CD4-positive, alpha-beta T cell treated with Interleukin-10 for 1 hour (primary cell): ENCODE results near the gene SLC26A8.
"Not testable (repeated sequence)": the region's sequence is repeated elsewhere in the genome, so short reads cannot be mapped to it uniquely, and the experiment has no call there.

Source experiments
- DNase-seq: peaks from one replicate; pipeline ENCODE4 v3.0.0-alpha.2; 2020

SLC26A8 gene

GRCh38 chr6:36049582-36049981, 25.1 kb upstream of the SLC26A8 start:
- no peak for DNase-seq

DNA sequence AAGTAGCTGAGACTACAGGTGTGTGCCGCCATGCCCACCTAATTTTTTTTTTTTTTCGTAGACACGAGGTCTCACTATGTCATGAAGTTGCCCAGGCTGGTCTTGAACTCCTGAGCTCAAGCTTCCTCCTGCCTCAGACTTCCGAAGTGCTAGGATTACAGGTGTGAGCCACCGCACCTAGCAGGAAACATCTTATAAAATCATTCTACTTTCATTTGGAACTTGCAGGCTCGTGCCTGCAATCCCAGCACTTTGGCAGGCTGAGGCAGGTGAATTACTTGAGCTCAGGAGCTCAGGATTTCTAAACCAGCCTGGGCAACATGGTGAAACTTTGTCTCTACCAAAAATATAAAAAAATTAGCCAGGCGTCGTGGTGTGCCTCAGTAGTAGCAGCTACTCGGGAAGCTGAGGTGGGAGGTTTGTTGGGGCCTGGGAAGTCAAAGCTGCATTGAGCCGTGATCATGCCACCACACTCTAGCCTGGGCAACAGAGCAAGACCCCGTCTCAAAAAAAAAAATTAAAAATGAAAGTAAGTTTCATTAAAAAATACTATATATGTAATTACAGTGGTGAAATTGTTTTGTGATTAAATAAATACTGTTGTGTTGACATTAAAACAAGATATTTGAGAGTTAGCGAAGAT, 18.3 kb upstream of the SLC26A8 start:
- DNase-seq: no peak

GRCh38 chr6:36040958-36041357, 16.5 kb upstream of the SLC26A8 start:
- DNase-seq: no peak

GRCh38 chr6:36039112-36039511, 14.7 kb upstream of the SLC26A8 start:
- DNase-seq: no peak

DNA sequence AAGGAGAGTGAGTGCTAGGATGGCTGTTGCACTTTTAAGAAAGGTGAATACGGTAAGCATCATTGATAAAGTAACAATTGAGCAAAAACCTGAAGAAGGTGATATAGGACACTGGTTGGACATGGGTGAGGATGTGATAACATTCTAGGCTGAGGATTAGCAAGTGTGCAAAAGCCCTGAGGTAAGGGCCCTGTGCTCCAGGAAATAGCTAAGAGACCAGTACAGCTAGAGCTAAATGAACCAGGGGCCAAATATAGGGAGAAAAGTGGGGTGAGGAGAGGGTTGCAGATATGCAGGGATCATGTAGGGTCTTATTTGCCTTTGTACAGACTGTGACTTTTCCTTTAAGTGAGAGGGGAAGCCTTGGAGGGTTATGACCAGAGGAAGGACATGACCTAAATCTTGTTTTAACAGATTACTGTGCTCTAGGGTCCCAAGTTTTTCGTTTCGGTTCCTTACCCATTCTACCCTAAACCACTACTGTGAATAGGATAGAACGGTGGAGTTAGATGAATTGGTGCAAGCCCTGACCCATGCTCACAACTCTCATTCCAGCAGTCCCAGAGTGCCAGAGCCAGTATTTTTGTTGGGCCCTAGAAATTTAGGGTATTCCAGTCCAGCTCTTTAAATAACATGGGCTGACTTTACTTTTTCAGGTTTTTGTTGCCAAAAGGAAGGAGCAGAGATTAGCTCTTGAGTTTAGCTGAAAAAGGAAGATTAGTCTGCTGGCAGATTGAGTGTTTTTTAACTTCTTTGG, 13.9 kb upstream of the SLC26A8 start:
- DNase-seq: no peak

DNA sequence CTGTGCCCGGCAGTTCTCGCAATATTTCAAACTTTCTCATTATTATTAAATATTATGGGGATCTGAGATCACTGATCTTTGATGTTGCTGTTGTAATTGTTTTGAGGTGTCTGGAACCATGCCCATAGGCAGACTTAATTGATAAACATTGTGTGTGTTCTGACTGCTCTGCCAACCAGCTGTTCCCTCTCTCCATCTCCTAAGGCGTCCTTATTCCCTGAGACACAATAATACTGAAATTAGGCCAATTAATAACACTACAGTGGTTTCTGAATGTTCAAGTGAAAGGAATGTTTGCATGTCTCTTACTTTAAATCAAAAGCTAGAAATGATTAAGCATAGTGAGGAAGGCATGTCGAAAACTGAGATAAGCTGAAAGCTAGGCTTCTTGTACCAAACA, 10.8 kb upstream of the SLC26A8 start:
- no peak for DNase-seq

GRCh38 chr6:36034441-36034840, 10.0 kb upstream of the SLC26A8 start:
- no peak for DNase-seq

DNA sequence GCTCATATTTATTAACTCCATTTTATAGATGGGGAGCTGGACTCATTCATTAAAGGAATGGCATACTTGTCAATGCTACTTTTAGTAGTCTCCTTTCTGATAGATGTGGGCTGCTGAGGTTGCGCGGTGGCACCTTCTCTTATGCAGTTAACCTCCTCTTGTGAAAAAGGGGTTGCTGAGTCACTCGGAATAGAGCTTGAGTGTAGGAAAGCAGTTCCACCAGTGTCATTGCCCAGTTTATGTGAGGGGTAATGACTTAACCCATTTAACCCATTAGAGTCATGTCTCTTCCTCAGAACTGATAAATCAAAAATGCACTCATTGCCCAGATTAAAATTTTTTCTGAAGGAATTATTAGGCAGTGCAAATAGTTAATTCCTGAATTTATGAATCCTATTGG, 9.5 kb upstream of the SLC26A8 start:
- no peak for DNase-seq

GRCh38 chr6:36033144-36033543, 8.7 kb upstream of the SLC26A8 start:
- not testable (repeated sequence) for DNase-seq

DNA sequence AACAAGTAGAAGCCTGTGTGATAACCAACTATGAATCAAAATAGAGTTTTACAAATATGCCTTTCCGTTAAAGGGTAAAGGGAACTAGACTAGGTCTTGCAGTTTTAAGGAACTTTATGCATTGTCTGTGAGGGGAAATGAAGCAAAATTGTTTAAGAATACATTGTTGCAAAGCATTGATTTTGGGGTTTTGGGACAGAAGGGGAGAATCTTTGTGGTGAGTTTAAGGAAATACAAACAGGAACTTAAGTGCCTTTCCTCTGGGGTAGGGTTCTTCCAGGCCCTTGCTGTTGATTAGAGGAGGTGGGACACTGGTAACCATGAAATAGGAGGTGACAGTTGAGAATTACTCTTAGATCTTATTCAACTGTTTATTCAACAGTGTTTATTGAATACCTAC, 7.8 kb upstream of the SLC26A8 start:
- DNase-seq: no peak

GRCh38 chr6:36029464-36029863, 5.0 kb upstream of the SLC26A8 start:
- DNase-seq: no peak

DNA sequence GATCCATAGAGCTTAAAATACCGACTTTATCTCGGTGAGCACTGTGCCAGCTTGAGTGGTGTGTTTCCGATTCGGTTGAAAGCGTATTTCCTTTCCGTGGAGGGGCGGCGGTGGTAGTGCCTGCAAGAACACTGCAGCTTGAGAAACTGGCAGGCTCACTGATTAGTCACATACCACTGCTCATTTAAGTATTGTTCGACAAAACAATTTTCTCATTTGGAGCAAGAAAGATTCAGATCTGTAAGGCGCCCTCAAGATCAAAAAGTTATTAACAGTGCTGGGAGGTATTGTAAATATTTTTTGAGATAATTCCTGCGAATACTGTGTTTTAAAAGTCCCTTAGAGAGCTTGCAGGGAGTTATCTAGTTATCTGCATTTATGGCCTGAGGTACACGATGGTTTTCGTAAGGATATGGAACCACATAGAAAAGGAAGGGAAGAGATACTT, 4.5 kb upstream of the SLC26A8 start:
- DNase-seq: peak; percentile 70

GRCh38 chr6:36028088-36028876, 3.8 kb upstream of the SLC26A8 start:
- peak; percentile 49 for DNase-seq

- peak; percentile 100 for DNase-seq
Observed at GRCh38 chr6:36027501-36028087, 3.2 kb upstream of the SLC26A8 start, which contains the start of gene MAPK14. TSS of gene MAPK14 (plus strand) at chr6:36027808. CDS start at chr6:36028158, 350 bp downstream.

- DNase-seq: no peak
Observed at GRCh38 chr6:36025932-36026327, 1.5 kb upstream of the SLC26A8 start.

- no peak for DNase-seq
Observed at GRCh38 chr6:36025260-36025931, 955 bp upstream of the SLC26A8 start.

GRCh38 chr6:36020154-36020553, 4.3 kb downstream of the SLC26A8 start:
- no peak for DNase-seq

- DNase-seq: no peak
Observed at GRCh38 chr6:36019167-36019566, 5.3 kb downstream of the SLC26A8 start.

GRCh38 chr6:36018339-36018738, 6.1 kb downstream of the SLC26A8 start:
- DNase-seq: no peak

DNA sequence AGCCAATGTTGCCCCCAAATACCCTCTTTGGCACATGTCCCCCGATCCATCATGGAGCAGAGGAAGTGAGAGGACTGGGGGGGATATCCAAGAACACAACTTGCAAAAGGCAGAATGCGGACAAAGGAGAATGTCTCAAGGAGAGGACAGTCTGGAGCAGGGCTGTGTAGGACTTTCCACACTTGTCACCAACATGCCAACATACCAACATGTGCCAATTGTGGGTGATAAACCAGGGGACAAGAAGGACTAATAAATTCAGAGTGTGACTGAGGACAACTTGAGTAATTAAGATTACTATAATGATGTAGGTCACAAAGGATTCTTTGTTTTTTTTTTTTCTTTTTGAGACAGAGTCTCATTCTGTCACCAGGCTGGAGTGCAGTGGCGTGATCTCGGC, 8.8 kb downstream of the SLC26A8 start:
- DNase-seq: no peak

- DNase-seq: no peak
Observed at GRCh38 chr6:36000451-36000850, 24.0 kb downstream of the SLC26A8 start.

DNA sequence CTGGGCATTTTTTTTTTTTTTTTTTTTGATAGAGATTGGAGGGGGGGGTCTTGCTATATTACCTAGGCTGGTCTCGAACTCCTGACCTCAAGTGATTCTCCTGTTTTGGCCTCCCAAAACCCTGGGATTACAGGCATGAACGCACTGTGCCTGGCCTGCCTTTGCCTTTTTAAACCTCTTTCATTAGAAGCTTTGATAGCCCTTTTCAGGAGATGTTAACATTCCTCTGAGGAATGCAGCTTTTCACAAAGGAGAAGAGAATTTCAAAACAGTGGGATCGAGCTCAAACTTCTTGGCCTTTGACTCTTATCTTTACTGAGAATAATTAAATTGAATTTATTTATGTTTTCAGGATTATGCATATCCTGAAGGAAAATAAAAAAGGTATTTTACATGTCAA, 31.3 kb downstream of the SLC26A8 start:
- no peak for DNase-seq

GRCh38 chr6:35988047-35988446, 36.4 kb downstream of the SLC26A8 start:
- DNase-seq: not testable (repeated sequence)
